Inferior parietal cortex (tissue), 1 donor: ENCODE data around the gene SGO1.

Experiments
- DNase-seq: peaks from one replicate; pipeline ENCODE4 v3.0.0-alpha.2; 2016; ENCODE audit errors: extremely low spot score

Gene SGO1

GRCh38 chr3:20154928-20155327 lies 31.1 kb downstream of the SGO1 start:
- no peak for DNase-seq

- no peak for DNase-seq
Observed at GRCh38 chr3:20154078-20154477, 31.9 kb downstream of the SGO1 start.

GRCh38 chr3:20148466-20148865 lies 37.5 kb downstream of the SGO1 start:
- DNase-seq, result no peak

- no peak for DNase-seq
Observed at GRCh38 chr3:20147361-20147760, 38.6 kb downstream of the SGO1 start.

GRCh38 chr3:20146301-20146700 lies 39.7 kb downstream of the SGO1 start:
- no peak for DNase-seq

GRCh38 chr3:20145874-20146273 lies 40.1 kb downstream of the SGO1 start:
- DNase-seq, result no peak

GRCh38 chr3:20143519-20143918 lies 42.5 kb downstream of the SGO1 start:
- no peak for DNase-seq

GRCh38 chr3:20142517-20142916 lies 43.5 kb downstream of the SGO1 start:
- no peak for DNase-seq

- DNase-seq, result peak; percentile 67
Observed at GRCh38 chr3:20141851-20142250, 44.2 kb downstream of the SGO1 start.

- DNase-seq, result no peak
Observed at GRCh38 chr3:20141316-20141715, 44.7 kb downstream of the SGO1 start.

- no peak for DNase-seq
Observed at GRCh38 chr3:20140881-20141280, 45.1 kb downstream of the SGO1 start.

GRCh38 chr3:20137647-20138046 lies 48.4 kb downstream of the SGO1 start:
- no peak for DNase-seq

GRCh38 chr3:20136231-20136630 lies 49.8 kb downstream of the SGO1 start:
- DNase-seq, result no peak

GRCh38 chr3:20130106-20130505 lies 55.9 kb downstream of the SGO1 start:
- DNase-seq, result peak; percentile 31

- DNase-seq, result no peak
Observed at GRCh38 chr3:20128358-20128757, 57.6 kb downstream of the SGO1 start.

- DNase-seq, result no peak
Observed at GRCh38 chr3:20125897-20126296, 60.1 kb downstream of the SGO1 start.

- DNase-seq, result no peak
Observed at GRCh38 chr3:20125289-20125688, 60.7 kb downstream of the SGO1 start.

- no peak for DNase-seq
Observed at GRCh38 chr3:20123131-20123652, 62.8 kb downstream of the SGO1 start.

- DNase-seq, result no peak
Observed at GRCh38 chr3:20121088-20121487, 64.9 kb downstream of the SGO1 start.
